Hypothalamus (tissue), 51 donors: ENCODE measurements around the gene MACROD2.
"Not testable (repeated sequence)": the region's sequence is repeated elsewhere in the genome, so short reads cannot be mapped to it uniquely, and the experiment has no call there.

Source experiments
- DNase-seq, 51 donors: peaks; one replicate each; lab custom pipeline; 2025; lab: John Stamatoyannopoulos, UW

MACROD2 gene

DNA sequence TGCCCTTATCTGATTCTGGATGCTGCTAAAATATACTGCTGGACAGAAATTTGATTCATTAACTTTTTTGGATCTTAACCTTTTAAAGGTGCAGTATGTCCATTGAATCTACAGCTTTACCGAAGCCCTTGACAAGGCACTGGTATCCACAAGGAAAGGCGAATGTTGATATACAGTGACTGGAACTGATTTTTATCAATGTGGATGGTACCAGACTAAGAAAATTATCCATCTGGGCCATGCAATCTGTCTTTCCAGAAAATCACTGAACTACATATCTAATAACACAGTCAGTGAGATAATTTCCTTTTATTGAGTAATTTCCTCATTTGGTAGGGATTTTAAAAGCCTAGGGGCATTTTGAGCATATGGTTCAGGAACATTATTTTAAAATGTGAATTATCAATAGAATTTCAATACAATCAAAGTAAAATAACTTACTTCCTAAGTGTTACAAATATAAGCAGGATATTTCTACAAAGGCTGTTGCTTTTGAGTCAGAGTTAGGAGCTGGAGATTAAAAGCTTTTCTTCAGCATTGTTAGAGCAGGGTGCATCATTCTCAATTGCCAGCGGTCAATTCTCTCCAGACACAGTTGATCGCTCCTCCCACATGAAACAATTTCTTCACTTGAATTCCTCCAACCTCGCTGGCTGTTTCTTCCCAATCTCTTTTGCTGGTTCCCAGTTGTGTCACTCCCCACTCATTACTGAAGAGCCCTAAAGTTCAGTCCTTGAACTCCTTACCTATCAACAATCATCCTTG, 927.4 kb downstream of the MACROD2 start:
- no peak for DNase-seq

DNA sequence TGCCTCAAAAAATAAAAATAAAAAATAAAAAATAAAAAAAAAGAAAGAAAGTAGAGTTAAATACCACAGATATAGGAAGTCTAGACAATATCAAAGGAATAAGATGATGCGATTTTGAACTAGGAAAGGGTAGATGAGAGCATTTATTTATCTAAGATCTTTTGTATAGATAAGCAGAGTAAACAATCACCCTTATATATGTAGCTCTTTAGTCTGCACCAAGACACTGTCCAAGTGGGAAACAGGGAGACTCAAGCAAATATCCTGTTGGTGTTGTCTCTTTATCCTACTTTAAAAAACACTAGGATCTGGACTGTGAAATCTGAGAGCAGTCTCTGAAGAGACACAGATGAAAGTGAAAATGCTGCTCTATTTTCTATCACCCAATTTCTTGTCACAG, 929.1 kb downstream of the MACROD2 start:
- no peak for DNase-seq

DNA sequence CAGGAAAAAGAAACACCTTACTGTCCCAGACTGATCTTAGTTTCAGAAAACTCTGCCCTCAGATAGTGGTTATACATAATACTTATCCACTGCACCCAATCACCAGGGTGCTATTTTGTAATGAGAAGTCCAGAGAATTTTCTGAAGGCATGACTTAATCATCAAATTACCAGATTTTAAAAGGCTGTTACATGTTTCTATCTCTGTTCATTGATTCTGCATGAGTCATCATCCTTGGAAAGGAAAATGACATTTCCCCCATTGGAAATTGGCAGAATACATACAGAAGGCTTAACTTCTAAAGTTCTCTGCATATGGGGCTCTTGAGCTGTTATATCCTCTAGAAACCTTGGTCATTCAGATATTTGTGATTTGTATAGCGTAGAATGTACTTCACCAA, 930.0 kb downstream of the MACROD2 start:
- no peak for DNase-seq

DNA sequence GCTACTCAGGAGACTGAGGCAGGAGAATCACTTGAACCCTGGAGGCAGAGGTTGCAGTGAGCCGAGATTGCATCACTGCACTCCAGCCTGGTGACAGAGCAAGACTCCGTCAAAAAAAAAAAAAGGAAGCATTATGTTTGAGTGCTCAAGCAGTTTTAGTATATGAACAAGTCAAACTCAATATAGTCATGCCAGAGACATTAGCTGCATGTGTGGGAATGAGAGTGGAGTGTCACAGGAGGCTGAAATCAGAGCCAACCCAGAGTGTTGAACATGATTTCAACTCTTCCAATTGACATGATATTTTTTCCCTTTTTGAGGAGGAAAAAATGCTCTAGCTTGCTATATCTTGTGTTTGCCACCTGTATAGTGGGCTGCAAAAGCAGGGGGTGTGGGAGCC, 931.1 kb downstream of the MACROD2 start:
- not testable (repeated sequence) for DNase-seq

DNA sequence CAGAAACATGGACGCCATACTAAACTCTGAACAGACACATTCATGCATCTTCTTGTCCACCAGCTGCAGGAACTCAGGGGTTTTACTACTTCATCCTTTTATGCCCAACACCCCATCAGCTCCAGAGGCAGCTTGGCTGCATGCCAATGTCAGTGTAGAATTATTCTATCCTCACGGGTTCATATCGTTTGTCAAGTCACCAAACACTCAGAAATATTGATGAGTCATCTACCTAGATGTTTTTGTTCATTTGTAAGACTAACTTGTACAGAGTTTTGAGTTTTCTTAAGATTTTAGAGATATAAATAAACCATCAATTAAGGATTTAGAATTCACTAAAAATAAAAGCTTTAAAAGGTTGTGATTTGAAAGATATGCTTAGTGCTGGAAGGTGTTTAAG, 932.8 kb downstream of the MACROD2 start:
- no peak for DNase-seq

DNA sequence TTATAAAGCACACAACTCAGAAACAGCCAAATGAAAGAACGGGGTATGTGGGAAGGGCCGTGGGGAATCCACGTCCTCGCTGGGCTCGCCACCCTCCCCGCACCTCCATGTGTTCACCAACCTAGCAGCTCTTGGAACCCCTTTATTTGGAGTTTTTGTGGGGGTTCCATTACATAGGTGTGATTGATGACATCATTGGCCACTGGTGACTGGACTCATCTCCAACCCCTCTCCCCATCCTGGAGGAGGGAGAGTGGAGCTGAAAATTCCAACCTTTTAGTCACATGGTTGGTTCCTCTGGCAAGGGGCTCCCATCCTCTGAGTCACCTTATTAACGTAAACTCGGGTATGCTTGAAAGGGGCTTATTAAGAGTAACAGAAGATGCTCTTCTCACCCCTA, 934.1 kb downstream of the MACROD2 start:
- DNase-seq: no peak

DNA sequence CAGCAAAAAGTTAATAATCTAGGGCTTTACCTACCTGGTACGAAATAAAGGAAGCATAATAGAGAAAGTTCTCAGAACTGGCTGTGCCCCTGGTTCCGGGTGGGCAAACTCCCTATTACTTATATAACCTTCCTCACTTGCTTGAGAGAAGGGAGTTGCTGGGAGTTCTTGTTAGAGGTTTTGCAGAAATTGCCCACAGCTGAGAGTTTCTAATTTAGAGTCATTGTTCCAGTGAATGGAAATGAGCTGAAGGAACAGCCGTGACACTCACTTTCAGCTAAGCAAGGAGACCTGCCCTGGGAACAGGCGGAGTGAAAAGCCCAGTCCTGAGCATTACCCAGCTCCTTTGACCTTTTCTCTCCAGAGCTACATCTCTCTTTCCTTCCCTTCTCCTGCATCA, 936.7 kb downstream of the MACROD2 start:
- DNase-seq: no peak

DNA sequence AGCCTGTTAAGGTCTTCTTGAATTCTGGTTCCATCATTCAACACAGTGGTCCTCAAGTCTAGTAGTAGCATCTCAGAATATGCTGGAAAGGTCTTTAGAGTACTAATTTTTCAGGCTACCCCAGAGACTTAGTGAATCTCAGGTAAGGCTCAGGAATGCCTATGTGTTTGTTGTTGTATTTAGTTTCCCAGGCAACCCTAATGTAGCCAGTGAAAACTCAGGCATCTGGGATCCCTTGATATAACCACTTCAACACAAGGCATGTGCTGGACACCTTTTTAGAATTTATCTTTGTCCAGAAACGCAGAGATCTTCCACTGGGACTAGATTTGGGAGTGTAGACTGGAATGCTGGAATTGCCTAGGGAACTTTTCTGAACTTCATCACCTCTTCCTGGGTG, 940.0 kb downstream of the MACROD2 start:
- no peak for DNase-seq

DNA sequence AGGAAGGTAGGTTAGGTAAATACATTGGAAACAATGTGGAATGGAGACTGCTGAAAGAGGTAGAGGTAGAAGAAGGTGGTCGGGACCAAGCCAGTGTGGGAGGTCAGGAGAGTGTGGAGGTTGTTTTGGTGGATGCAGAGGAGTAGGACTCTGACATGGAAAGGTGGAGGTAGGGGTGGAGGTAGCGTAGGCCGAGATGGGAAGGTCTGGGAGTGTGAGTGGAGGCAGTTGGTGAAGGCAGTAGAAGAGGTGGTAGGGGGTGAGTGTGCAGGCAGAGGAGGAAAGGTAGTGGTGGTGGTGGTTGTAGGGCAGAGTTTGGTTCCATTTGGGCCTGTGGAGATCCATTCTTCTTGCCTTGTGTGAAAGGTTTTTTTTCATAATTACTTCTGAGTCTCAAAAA, 941.7 kb downstream of the MACROD2 start:
- no peak for DNase-seq

DNA sequence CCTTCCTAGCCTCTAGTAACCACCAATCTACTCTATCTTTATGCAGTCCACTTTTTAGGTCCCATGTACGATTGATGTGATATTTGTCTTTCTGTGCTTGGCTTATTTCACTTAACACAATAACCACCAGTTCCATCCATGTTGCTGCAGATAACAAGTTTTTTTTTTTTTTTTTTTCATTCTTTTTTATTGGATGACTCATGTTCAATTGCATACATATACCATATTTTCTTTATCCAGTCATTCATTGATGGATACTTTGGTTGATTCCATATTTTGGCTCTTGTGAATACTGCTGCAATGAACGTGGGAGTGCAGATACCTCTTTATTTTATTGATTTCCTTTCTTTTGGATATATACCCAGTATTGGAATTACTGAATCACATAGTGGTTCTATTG, 942.5 kb downstream of the MACROD2 start:
- DNase-seq: no peak

DNA sequence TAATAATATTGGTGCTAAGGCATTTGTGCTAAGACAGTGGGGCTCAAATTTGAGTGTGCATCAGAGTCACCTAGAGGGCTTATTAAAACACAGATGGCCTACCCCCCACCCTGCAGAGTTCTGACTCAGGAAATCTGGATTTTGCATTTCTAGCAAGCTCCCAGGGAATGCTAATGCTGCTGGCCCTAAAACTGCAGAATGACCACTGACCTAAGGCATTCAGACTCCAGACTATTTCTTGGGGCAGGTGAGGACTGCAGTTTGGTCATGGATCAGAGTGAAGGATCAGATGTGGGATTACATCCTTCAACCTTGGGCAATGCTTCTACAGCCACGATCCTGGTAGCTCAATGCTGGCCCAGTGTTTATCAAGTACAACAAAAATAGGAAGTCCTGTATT, 952.2 kb downstream of the MACROD2 start:
- no peak for DNase-seq

DNA sequence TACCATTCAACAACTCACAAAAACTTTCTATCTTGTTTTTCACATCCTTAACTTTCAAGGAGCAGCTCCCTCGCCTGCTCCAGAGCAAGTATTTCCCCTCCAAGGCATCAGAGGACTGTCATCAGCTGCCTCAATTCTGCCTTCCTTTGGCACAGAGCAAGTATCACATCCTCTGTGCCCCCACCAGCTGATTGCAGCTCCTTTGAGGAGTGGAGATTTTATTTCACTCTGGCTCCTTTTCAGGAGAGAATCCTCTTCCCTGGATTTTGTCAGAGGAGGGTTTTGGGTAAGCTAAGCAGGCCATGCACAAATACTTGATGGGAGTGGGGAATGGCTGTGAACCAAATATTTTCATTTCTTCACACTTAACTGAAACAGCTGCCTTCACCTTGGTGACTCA, 952.6 kb downstream of the MACROD2 start:
- no peak for DNase-seq

DNA sequence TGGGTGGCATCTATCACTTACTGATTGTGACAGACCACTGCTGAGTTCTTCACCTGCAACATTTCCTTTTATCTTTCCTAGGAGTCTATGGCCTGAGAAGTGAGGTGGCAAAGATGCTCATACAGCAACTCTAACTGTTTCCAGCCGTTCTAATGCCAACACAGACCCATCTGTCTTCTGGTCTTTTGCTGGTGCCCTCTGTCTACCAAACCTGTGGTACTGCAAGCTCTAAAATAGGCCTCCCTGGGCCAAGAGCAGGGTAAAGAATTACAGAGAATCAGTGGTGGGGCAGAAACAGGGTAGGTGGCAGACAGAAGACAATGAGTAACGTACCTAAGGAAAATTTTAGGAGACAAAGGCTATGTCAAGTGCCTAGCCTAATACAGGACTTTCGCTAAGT, 953.1 kb downstream of the MACROD2 start:
- peak in 4 of 51 donors; percentile 1 to 9 (median 3) for DNase-seq

DNA sequence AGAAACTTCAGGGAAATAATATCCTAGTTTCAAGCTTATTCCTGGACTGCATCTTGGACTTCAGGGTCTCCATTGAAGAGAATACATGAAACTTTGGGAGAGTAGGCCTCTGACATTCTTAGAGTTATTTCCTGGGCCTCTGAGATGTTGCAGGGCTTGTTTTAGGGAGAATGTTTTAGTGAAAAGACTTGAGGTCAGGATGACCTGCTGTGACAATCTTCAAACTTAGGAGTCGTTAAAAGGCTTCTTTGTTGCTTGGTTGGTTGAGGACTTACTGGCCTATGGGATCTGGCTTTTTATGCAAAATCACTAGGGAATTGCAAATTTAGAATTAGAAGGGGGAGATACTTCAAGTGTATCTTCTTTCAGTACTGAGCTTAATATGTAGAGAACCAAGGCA, 955.3 kb downstream of the MACROD2 start:
- no peak for DNase-seq

DNA sequence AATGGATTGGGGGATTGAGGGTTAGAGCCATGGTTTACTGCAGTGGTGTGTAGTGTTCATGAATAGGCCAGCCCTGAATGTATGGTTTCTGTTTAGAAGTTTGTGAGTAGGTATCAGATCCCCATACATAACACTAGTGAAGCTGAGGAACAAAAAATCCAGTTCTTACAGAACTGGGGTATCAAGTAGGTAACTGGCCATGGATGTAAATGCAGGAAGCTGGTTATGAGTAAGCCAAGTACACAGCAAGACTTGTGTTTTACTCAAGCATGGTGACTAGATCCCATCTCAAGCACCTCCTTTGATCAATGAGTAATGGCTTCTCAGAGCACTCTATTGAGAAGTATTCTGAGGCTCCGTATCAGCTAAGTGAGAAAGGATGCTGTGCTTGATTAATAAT, 955.8 kb downstream of the MACROD2 start:
- no peak for DNase-seq

DNA sequence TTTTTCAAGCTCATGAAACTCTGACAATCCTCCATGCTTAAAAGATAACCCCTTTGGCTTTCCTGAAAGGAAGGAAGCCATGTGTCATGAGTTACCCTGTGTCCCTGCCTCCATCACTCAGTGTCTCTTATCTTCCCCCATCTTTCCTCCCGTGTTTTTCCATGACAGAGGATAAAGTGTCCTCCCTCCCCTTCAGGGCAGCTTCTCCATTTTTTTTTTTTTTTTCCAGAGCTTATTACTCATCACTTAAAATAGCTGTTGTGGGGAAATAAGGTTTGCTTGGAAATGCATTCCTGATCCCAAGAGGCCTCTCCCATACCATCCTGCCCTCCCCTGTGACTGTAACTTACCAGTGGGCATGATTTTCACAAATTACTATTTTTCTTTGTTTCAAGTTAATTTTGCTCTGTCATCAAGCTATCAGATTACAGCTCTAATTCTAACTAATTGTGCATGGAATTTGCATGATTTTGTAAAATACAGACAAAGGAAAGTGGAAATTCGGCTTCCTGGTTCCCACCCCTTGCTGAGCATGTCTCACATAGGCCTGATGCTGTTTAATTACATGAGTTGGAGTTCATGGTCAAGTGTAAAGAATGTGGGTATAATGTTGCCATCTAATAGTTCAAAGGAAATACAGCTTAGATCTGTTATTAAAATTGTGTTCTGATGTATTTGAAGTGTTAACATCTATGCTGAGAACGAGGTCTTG, 956.5 kb downstream of the MACROD2 start:
- no peak for DNase-seq

DNA sequence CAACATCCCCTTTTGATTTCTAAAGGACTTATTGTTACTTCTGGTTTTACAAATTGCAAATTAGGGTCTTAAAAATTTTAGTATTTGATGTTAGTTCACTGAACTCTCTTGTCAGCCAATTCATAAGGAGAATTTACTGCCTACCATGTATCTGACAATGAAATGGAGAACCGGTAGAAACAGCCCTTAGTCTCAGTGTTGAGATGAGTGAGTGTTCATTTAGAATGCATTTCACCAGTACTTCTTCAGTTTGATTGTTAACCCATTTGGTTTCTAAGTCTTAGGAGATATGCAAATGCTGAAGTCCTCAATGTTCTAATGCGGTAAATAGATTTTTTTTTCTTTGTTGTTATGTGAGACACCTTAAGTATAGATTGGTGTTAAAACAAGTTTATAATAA, 958.4 kb downstream of the MACROD2 start:
- DNase-seq: no peak

DNA sequence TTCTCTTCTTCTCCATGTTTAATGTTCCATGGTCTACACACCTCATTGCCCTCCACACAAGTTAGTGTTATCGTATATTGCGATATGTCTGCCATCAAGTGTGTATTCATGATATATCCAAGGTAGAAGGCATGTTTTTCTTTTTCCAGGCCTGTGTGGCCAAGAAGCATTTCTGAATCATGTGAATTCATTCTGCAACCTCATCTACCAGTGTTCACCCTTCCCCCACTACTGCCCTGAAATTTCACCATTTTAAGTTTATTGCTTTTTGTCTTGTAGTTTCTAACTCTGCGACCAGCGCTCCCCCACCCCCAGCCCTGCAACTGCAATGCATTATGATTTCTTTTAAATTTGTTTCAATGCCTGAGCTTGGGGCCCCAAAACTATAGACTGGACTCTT, 960.1 kb downstream of the MACROD2 start:
- DNase-seq: no peak

DNA sequence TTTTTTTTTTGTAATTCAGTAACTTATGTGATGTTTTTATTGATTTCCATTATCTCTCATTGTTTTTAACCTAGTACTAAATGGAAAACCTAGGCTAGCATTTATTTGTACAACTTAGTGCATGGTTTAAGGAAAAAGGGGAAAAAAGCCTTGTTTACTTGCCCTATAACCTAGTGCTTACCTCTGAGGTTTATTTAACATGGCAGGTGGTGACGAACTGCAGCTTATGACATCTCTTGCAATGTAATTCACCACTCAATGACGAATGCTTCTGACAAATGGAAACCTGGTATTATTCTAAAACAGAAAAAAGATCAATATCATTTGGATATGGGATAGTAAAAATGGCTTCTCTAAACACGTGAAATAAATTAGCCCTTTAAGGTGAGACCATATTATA, 960.7 kb downstream of the MACROD2 start:
- DNase-seq: no peak

DNA sequence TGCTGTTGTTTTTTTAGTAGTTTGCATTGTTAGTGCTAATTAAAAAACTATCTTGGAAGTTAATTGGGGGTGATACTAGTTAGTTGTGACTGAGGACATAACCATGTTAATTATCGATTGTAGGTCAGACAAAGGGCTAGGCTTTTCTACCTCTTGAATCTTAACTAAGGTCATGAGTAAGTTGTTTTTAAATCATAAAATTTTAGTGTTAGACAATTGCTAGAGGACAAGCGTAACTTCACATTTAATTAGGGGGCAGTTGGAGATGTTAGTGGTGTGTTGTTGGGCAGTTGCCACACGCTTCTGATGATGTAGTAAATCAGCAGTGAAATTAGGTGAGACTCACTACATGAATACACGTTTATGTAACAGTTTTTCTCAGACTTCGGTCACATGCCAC, 961.2 kb downstream of the MACROD2 start:
- DNase-seq: no peak

DNA sequence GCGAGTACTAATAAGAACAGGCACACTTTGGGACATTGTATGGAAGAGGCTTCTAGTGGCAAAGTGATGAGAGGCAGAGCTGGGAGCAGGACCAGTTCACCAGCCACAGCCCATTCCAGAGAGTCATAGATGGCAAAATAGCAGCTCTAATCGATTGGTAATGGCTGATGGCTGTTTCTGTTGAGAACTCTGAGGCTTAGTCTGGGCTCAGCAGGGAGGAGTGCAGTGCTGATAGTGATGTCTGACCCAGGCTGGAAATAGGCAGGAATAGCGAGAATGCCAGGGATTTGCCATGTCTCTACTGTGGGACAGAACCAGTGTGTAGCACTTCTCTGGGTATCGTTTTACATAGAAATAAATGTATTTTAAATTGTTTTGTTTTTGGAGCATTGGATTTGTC, 962.1 kb downstream of the MACROD2 start:
- no peak for DNase-seq

DNA sequence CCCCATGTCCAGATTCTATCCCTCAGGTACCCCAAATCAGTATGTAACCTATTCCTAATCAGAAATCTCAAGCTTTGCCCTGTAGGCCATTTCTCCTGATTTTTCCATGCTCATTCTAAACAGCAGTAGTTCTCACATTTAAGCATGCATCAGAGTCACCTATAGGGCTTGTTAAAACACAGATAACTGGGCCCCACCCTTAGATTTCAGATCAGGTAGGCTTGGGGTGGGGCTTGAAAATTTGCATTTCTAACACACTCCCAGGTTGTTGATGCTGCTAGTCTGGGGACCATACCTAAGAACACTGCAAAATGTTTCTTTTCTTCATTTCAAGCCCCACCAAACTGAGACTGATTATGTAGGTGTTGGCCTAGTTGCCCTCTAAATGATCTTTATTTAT, 963.3 kb downstream of the MACROD2 start:
- no peak for DNase-seq
